Activated B cell treated with CpG ODN at 0.5 μM for 24 hours (primary cell): ENCODE results near the gene SULT4A1. TPM values are rescaled to one million over a fixed set of nuclear protein-coding genes. Genes with fewer than 3 reads are reported as not detected.

ENCODE experiments used
- ATAC-seq: fragments of 200-7000 bp; cut with Tn5 transposase; one replicate; pipeline ENCODE4 v1.10.0; 2021; ENCODE audit warnings: low read depth, mild to moderate bottlenecking, moderate library complexity
- CTCF ChIA-PET: fragments of 350-600 bp; sonication (Branson Sonifier 250); formaldehyde crosslinking; loops from one replicate; lab custom pipeline; 2021; ENCODE audit warnings: antibody characterized with exemption; lab: Charles Lee
- POLR2A ChIA-PET: fragments of 350-600 bp; sonication (Branson Sonifier 250); formaldehyde crosslinking; loops from one replicate; lab custom pipeline; 2021; ENCODE audit warnings: antibody characterized with exemption; lab: Charles Lee
- DNase-seq: peaks from one replicate; pipeline ENCODE4 v3.0.0; 2022
- H3K27ac Mint-ChIP-seq: one replicate; pipeline ENCODE4 v1.8.0; 2020; ENCODE audit warnings: mixed read lengths
- H3K27me3 Mint-ChIP-seq: one replicate; pipeline ENCODE4 v1.8.0; 2021; ENCODE audit warnings: mixed read lengths
- H3K36me3 Mint-ChIP-seq: one replicate; pipeline ENCODE4 v1.8.0; 2021; ENCODE audit warnings: low read depth, mixed read lengths
- H3K4me1 Mint-ChIP-seq: one replicate; pipeline ENCODE4 v1.8.0; 2021; ENCODE audit warnings: mixed read lengths
- H3K4me3 Mint-ChIP-seq: one replicate; pipeline ENCODE4 v1.8.0; 2020; ENCODE audit warnings: mild to moderate bottlenecking, mixed read lengths
- H3K9me3 Mint-ChIP-seq: one replicate; pipeline ENCODE4 v1.8.0; 2020; ENCODE audit warnings: mixed read lengths
- CTCF ChIP-seq: fragments of 200-600 bp; IDR thresholded peaks from one replicate; pipeline ENCODE4 v1.8.0; 2022; ENCODE audit warnings: antibody characterized with exemption, mild to moderate bottlenecking
- intact Hi-C: fragments of 100-400 bp; cut with micrococcal nuclease; formaldehyde crosslinking; loops from one replicate; pipeline ENCODE4 v1.15.1; 2024
- total RNA-seq: library from RNA; stranded (reverse); gene quantifications from 2 replicates; pipeline ENCODE4 v1.2.3, GENCODE V29; 2022

The SULT4A1 gene
- total RNA-seq, 1 donor from 2014 or later = not detected

DNA sequence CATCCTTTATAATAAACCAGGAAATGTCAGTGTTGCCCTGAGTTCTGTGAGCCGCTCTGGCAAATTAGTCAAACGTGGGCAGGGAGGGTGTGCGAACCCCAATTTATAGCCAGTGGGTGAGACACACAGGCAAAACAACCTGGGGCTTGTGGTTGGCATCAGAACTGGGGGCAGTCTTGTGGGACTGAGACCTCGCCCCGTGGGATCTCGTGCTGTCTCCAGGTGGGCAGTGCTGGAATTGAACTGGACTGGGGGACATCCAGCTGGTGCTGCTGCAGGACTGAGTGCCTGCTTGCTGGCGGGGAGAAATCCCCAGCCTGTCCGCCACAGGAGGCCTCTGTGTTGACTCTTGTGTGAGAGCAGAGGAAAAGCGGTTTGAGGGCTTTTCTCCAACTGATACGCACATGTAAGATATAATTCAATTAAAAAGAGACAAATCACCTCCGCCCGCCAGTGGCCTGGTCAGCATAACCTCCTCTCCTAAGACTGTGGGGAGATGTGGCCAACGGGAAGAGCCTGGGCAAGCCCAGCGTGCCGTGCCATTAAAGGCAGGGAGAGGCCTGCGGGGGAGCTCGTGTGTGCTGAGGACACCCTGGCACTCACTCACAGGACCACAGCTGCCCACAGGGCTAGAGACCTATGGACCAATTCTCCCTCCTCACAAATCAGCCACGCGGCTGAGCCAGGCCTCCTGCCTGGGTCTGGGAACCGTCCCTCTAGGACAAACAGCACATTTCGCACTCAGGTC is 18.4 kb downstream of the SULT4A1 start:
- POLR2A ChIA-PET = no interaction called here
- CTCF ChIA-PET = no interaction called here

GRCh38 chr22:43841742-43842141 is 20.6 kb downstream of the SULT4A1 start:
- intact Hi-C loops = no loop called here
- ChIA-PET POLR2A (no interaction called here), CTCF (no interaction called here)
- Mint-ChIP-seq H3K9me3 (no peaks in the 10 kb centered on the region), H3K4me1 (no peaks in the 10 kb centered on the region), H3K36me3 (no peaks in the 10 kb centered on the region), H3K27ac (no peak overlapping the region), H3K27me3 (no peaks in the 10 kb centered on the region), H3K4me3 (no peak overlapping the region)
- ATAC-seq (no peak), DNase-seq (no peak)
- no peak for TF ChIP-seq CTCF

More for the DNA sequence above, 18.4 kb downstream of the SULT4A1 start:
- H3K27me3 Mint-ChIP-seq = no peaks in the 10 kb centered on the region
- no peaks in the 10 kb centered on the region for H3K4me1 Mint-ChIP-seq
- H3K4me3 Mint-ChIP-seq = no peak overlapping the region
- intact Hi-C loops = no loop called here
- no peak overlapping the region for H3K27ac Mint-ChIP-seq
- no peaks in the 10 kb centered on the region for H3K36me3 Mint-ChIP-seq
- DNase-seq (no peak), ATAC-seq (no peak)
- TF ChIP-seq CTCF = no peak
- H3K9me3 Mint-ChIP-seq = no peaks in the 10 kb centered on the region

GRCh38 chr22:43840851-43841250 is 21.5 kb downstream of the SULT4A1 start:
- ATAC-seq (no peak), DNase-seq (no peak)
- no peaks in the 10 kb centered on the region for H3K9me3 Mint-ChIP-seq
- no peaks in the 10 kb centered on the region for H3K4me1 Mint-ChIP-seq
- ChIA-PET POLR2A (no interaction called here), CTCF (no interaction called here)
- intact Hi-C loops = no loop called here
- H3K27me3 Mint-ChIP-seq = no peaks in the 10 kb centered on the region
- no peak for TF ChIP-seq CTCF
- H3K4me3 Mint-ChIP-seq = no peak overlapping the region
- no peak overlapping the region for H3K27ac Mint-ChIP-seq
- no peaks in the 10 kb centered on the region for H3K36me3 Mint-ChIP-seq

DNA sequence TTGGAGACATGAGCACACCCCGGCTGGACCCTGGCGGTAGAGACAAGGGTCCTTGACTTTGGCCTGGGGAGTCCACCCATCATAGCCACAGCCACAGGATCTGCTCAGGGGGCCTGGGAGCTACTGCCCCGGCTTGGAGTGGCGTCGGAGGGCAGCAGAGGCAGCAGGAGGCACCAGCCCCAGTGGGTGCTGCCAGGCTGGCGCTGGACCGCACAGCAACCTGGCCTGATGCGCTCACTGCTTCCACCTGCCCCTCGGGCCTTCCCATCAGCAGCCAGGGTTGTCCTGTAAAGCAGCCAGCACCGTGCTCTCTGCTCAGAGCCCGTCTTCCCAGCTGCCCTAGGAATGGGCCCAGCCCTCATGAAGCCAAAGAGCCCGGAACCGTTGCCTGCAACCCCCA is 21.9 kb downstream of the SULT4A1 start:
- Mint-ChIP-seq H3K36me3 (no peaks in the 10 kb centered on the region), H3K9me3 (no peaks in the 10 kb centered on the region), H3K4me1 (no peaks in the 10 kb centered on the region), H3K27ac (no peak overlapping the region), H3K27me3 (peaks cover 3% of the 10 kb centered on the region), H3K4me3 (no peak overlapping the region)
- ATAC-seq (no peak), DNase-seq (no peak)
- ChIA-PET CTCF (no interaction called here), POLR2A (no interaction called here)
- intact Hi-C loops = no loop called here
- no peak for TF ChIP-seq CTCF

GRCh38 chr22:43839781-43840180 is 22.5 kb downstream of the SULT4A1 start:
- ChIA-PET POLR2A (no interaction called here), CTCF (no interaction called here)
- DNase-seq = no peak
- Mint-ChIP-seq H3K9me3 (no peaks in the 10 kb centered on the region), H3K4me1 (no peaks in the 10 kb centered on the region), H3K36me3 (no peaks in the 10 kb centered on the region), H3K4me3 (no peak overlapping the region), H3K27me3 (peaks cover 6% of the 10 kb centered on the region), H3K27ac (no peak overlapping the region)
- no peak for ATAC-seq
- intact Hi-C loops = no loop called here
- TF ChIP-seq CTCF = no peak
